GM12892 (cell line): Measurements from ENCODE around the gene OVOL1.

ENCODE experiments used
- POLR2A ChIP-seq: IDR thresholded peaks from 2 replicates; pipeline ENCODE4 v1.6.1; 2011; ENCODE audit warnings: low read depth, low read length, control low read depth
- POLR2AphosphoS5 ChIP-seq: IDR thresholded peaks from 2 replicates; pipeline ENCODE4 v1.6.1; 2011; ENCODE audit warnings: low read depth, low read length, control low read depth
- TAF1 ChIP-seq: IDR thresholded peaks from 2 replicates; pipeline ENCODE4 v1.6.1; 2011; ENCODE audit warnings: low read depth, mild to moderate bottlenecking, control low read depth, low read length, borderline replicate concordance

GRCh38 chr11:65810046-65810868 is 23.4 kb downstream of the OVOL1 start:
- TF ChIP-seq TAF1 (no peak), POLR2A (no peak), POLR2AphosphoS5 (peak; percentile 67; the same call in 1 of the 2 replicates)
